Measurements from ENCODE around the gene KDF1.

DNA sequence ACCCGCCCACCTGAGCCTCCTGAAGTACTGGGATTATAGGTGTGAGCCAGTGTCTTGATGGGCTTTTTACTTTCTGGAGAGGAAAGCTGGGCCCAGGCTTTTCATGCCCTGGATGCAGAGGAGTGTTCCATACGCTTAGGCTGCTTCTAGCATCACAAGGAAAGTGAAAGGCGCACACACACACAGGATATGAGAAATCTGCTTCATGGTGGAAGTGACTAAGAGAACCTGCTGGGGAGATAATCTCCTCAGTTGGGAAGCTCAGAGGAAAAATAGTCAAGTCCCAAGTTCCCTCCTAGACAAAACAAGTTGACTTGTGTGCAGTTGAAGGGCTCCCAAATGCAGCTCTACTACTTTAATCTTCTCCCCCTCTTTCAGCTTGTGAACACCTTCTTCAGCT lies 36.6 kb downstream of the KDF1 start:
- TF ChIP-seq GATA3 (IDR thresholded peaks at IDR 0.05; ENCODE audit: low read depth, low read length) (no peak), GATA2 (IDR thresholded peaks at IDR 0.05; ENCODE audit: low read depth, low read length) (no peak)

Measured in SH-SY5Y (cell line).